ENCODE results near the gene MRPL48. TPM values are rescaled to one million over a fixed set of nuclear protein-coding genes. Genes with fewer than 3 reads are reported as not detected.
A peak's percentile ranks its signal among the peaks of the same experiment; 100 is the strongest.

MRPL48 gene
- total RNA-seq, 6 experiments from 2014 or later = 15.9 to 26.7 (median 18.2) TPM

DNA sequence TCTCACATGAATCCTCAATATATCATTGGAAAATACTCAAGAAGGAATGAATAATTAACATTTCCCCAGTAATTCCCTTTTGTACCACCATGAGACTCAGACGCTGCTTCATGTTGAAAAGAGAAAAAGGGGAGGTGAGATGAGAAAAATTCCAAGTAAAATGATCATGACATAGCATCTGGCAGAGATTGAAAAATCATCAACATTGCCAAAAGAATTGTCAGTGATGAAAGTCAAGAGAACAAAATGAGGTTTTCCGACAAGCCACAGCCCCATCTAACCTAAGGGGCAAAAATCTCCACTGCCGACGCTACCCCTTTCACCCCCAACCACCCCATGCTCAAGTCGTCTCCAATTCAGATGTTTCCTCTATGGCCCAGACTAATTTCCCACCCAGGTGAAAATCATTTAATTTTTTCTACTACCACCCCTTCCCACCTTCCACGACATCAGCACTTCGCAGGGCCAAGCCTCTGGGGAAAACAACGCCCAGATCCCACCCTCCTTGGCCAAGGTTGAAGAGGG lies 28.0 kb upstream of the MRPL48 start:
- no peaks in the 10 kb centered on the region for H3K27me3 ChIP-seq
- H3K4me3 ChIP-seq = peak overlapping the region; percentile 83 to 98 (median 97)
- H3K9me3 ChIP-seq = no peaks in the 10 kb centered on the region
- H3K36me3 ChIP-seq = no peaks in the 10 kb centered on the region
- TF ChIP-seq, protein P1, sequence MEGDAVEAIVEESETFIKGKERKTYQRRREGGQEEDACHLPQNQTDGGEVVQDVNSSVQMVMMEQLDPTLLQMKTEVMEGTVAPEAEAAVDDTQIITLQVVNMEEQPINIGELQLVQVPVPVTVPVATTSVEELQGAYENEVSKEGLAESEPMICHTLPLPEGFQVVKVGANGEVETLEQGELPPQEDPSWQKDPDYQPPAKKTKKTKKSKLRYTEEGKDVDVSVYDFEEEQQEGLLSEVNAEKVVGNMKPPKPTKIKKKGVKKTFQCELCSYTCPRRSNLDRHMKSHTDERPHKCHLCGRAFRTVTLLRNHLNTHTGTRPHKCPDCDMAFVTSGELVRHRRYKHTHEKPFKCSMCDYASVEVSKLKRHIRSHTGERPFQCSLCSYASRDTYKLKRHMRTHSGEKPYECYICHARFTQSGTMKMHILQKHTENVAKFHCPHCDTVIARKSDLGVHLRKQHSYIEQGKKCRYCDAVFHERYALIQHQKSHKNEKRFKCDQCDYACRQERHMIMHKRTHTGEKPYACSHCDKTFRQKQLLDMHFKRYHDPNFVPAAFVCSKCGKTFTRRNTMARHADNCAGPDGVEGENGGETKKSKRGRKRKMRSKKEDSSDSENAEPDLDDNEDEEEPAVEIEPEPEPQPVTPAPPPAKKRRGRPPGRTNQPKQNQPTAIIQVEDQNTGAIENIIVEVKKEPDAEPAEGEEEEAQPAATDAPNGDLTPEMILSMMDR (IDR thresholded peaks at IDR 0.05) = no peak
- no peak for TF ChIP-seq POLR2A (IDR thresholded peaks at IDR 0.05)
- intact Hi-C loops (cut with DNase I) = no loop called here
- DNase-seq = no peak
- H3K27ac ChIP-seq = peak overlapping the region; percentile 96 to 98 (median 96)
- peaks cover 0 to 30% (median 7%) of the 10 kb centered on the region in 4 donors for H3K4me1 ChIP-seq
- ATAC-seq = no peak
- WGBS (ENCODE audit: insufficient coverage, low coverage, low lambda C conversion rate, missing lambda C conversion rate) = 1% methylated on average over 8 of the region's 8 CpGs

DNA sequence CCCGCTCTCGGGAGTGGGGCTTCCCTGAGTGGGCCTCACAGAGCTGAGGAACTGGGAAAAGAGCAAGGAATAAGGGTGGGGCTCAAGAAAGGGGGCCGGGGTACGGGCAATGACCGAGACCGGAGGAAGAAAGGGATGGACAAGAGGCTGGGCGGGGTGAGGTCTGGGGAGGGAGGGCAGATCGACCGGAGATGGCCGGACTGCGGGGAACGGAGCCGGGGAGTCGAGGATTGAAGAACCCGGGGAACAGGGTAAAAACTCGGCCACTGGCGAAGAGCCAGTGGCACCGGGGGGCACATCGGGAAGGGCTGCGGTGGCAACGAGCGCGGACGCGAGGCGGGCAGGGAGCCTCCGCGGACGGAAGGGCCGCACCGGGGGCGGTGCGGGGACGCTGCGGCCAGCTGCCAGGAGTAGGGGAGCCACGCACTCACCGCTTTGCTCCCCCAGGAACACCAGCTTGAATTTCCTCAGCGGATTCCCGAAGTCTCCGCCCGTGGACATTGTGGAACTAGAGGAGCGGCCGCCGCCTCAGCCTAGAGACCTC lies 27.5 kb upstream of the MRPL48 start:
- H3K27ac ChIP-seq = peak overlapping the region; percentile 96 to 98 (median 96)
- TF ChIP-seq, protein P1 (IDR thresholded peaks at IDR 0.05) = no peak
- no peak for TF ChIP-seq POLR2A (IDR thresholded peaks at IDR 0.05)
- 0% methylated on average over 17 of the region's 44 CpGs for WGBS (ENCODE audit: insufficient coverage, low coverage, low lambda C conversion rate, missing lambda C conversion rate)

DNA sequence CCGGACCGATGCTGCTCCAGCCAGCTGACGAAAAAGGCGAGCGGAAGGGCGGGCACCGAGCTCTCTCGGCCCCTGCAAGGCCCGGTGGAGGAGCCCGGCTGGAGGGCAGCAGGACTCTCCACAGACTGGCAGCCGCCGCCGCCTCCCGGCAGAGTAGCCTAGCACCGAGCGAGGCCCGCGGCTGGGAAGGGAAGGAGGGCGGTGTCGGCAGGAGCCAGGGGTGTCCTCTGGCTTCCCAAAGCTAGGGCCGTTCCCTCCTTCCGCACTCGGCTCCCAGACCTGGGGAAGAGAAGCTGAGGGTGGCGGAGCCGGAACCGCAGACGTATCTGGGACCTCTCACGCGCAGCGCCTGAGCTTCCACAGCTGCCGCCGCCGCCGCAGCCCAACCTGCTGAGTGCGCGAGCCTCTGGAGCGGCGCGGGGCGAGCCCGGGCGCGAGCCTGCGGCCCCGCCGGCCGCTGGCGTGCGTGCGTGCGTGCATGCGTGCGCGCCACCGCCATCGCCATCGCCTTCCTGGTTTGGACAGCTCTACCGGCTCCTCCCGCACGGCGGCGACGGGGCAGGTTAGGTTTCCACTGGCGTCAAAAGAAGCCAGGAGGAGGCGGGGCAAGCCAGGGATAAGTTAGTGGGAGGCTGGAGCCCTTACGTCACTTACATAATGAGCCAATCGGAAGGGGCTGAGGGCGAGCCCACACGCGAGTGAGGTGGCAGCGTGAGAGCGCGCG lies 26.8 kb upstream of the MRPL48 start, which contains the start of gene RAB6A:
Gene RAB6A, minus strand, starts transcription at position 396 of the 724 bp plus-strand sequence. CDS start 439 bp downstream, outside the sequence.
- H3K4me3 ChIP-seq = peak within 1 kb of the TSS; percentile 83 to 98 (median 97)
- peaks cover 0 to 30% (median 7%) of the 10 kb centered on the region in 4 donors for H3K4me1 ChIP-seq
- H3K36me3 ChIP-seq = no peaks in the 10 kb centered on the region
- H3K27ac ChIP-seq = peak within 1 kb of the TSS; percentile 96 to 98 (median 96)
- WGBS (ENCODE audit: insufficient coverage, low coverage, low lambda C conversion rate, missing lambda C conversion rate) = 0% methylated on average over 15 of the region's 74 CpGs
- TF ChIP-seq, protein P1 (IDR thresholded peaks at IDR 0.05) = peak; percentile 34 to 62 (median 48)
- peak; percentile 96 for TF ChIP-seq POLR2A (IDR thresholded peaks at IDR 0.05)
- intact Hi-C loops (cut with DNase I) = no loop called here
- H3K27me3 ChIP-seq = no peaks in the 10 kb centered on the region
- no peaks in the 10 kb centered on the region for H3K9me3 ChIP-seq
- peak; percentile 91 to 95 (median 94) for ATAC-seq
- peak; percentile 100 for DNase-seq

More for the DNA sequence above, 27.5 kb upstream of the MRPL48 start:
- ATAC-seq = peak; percentile 5 to 23 (median 16)
- Histone ChIP-seq H3K4me3 (peak overlapping the region; percentile 83 to 98 (median 97)), H3K9me3 (no peaks in the 10 kb centered on the region), H3K36me3 (no peaks in the 10 kb centered on the region), H3K27me3 (no peaks in the 10 kb centered on the region), H3K4me1 (peaks cover 0 to 30% (median 7%) of the 10 kb centered on the region in 4 donors)
- DNase-seq = peak; percentile 57 to 74 (median 69)
- intact Hi-C loops (cut with DNase I) = no loop called here

DNA sequence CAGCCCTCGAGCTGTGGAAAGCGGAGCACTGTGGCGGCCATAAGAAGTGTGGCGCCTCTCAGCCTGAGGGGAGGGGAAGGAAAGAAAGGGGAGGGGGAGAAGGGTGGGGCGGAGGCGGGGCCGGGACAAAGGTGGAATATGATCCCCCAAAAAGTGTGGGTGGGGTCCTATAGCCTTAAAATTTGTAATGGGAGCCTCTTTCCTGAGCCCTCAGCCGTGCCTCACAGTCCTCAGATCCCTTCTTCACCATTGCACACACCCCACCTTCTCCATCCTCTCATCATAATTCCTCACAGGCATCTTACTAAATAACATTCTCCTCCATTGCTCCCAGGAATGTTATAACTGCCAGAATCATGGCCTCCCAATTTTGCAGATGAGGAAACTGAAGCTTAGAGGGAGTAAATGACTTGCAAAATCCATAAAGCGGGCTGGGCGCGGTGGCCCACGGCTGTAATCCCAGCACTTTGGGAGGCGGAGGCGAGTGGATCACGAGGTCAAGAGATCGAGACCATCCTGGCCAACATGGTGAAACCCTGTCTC lies 26.2 kb upstream of the MRPL48 start:
- Histone ChIP-seq H3K27ac (peak overlapping the region; percentile 68 to 75 (median 71)), H3K9me3 (no peaks in the 10 kb centered on the region), H3K4me1 (peaks cover 0 to 28% (median 7%) of the 10 kb centered on the region in 4 donors), H3K4me3 (peak overlapping the region; percentile 24 to 47 (median 40)), H3K36me3 (no peaks in the 10 kb centered on the region), H3K27me3 (no peaks in the 10 kb centered on the region)
- ATAC-seq (peak in 3 of 4 donors; percentile 9 to 31 (median 14)), DNase-seq (peak in 1 of 3 donors; percentile 32)
- TF ChIP-seq, protein P1 (IDR thresholded peaks at IDR 0.05) = no peak
- no peak for TF ChIP-seq POLR2A (IDR thresholded peaks at IDR 0.05)
- intact Hi-C loops (cut with DNase I) = no loop called here
- 42% methylated on average over 14 of the region's 16 CpGs for WGBS (ENCODE audit: insufficient coverage, low coverage, low lambda C conversion rate, missing lambda C conversion rate)
